Endodermal cell (in vitro differentiated cells): Measurements from ENCODE around the gene ANKRD37. TPM values are rescaled to one million over a fixed set of nuclear protein-coding genes. Genes with fewer than 3 reads are reported as not detected.
"Not testable (repeated sequence)": the region's sequence is repeated elsewhere in the genome, so short reads cannot be mapped to it uniquely, and the experiment has no call there.

Source experiments
- DNase-seq: peaks from one replicate; pipeline ENCODE4 v3.0.0-alpha.2; 2017
- H3K27ac ChIP-seq: 2 replicates; pipeline ENCODE4 v1.5.1; 2013; ENCODE audit warnings: mild to moderate bottlenecking, low read depth, low read length, moderate library complexity
- H3K27me3 ChIP-seq: 2 replicates; pipeline ENCODE4 v1.6.1; 2013; ENCODE audit warnings: mild to moderate bottlenecking, low read length, moderate library complexity; ENCODE audit not compliant: insufficient read depth, control insufficient read depth, poor library complexity, severe bottlenecking
- H3K36me3 ChIP-seq: 2 replicates; pipeline ENCODE4 v1.7.0; 2013; ENCODE audit warnings: mild to moderate bottlenecking, low read length, moderate library complexity; ENCODE audit not compliant: control insufficient read depth, insufficient read depth
- H3K4me1 ChIP-seq: one replicate; pipeline ENCODE4 v1.7.0; 2013; ENCODE audit warnings: low read length; ENCODE audit not compliant: control insufficient read depth, insufficient read depth
- H3K4me3 ChIP-seq: 2 replicates; pipeline ENCODE4 v1.5.1; 2013; ENCODE audit warnings: mild to moderate bottlenecking, low read length, moderate library complexity
- H3K9ac ChIP-seq: 2 replicates; pipeline ENCODE4 v1.6.1; 2013; ENCODE audit warnings: mild to moderate bottlenecking, low read length, moderate library complexity; ENCODE audit not compliant: poor library complexity, severe bottlenecking; ENCODE audit errors: extremely low read depth
- H3K9me3 ChIP-seq: 2 replicates; pipeline ENCODE4 v1.6.1; 2013; ENCODE audit warnings: mild to moderate bottlenecking, low read length, moderate library complexity; ENCODE audit not compliant: control insufficient read depth
- H3K27ac Mint-ChIP-seq: 2 replicates; pipeline ENCODE4 v1.8.0; 2020; ENCODE audit warnings: mixed read lengths
- H3K27me3 Mint-ChIP-seq: 2 replicates; pipeline ENCODE4 v1.8.0; 2021; ENCODE audit warnings: mild to moderate bottlenecking, mixed read lengths; ENCODE audit not compliant: insufficient read depth
- H3K36me3 Mint-ChIP-seq: 2 replicates; pipeline ENCODE4 v1.8.0; 2020; ENCODE audit warnings: low read depth, mixed read lengths
- H3K4me1 Mint-ChIP-seq: 2 replicates; pipeline ENCODE4 v1.8.0; 2020; ENCODE audit warnings: mixed read lengths
- H3K4me3 Mint-ChIP-seq: 2 replicates; pipeline ENCODE4 v1.8.0; 2020; ENCODE audit warnings: mild to moderate bottlenecking, moderate library complexity, mixed read lengths
- H3K9me3 Mint-ChIP-seq: 2 replicates; pipeline ENCODE4 v1.8.0; 2020; ENCODE audit warnings: mild to moderate bottlenecking, mixed read lengths
- CTCF ChIP-seq: fragments of 200-600 bp; sonication (generic); conservative IDR thresholded peaks from 2 replicates; pipeline ENCODE4 v1.5.0; 2021; ENCODE audit warnings: antibody characterized with exemption, mild to moderate bottlenecking
- WGBS, 2 experiments: methylation state at CpG; one replicate each; pipeline versions ENCODE4 v1.1.5 to v1.1.7; 2013; ENCODE audit warnings: missing lambda C conversion rate in 2 of 2, mixed read lengths in 1 of 2; ENCODE audit not compliant: insufficient coverage in 1 of 2, insufficient read length in 1 of 2; 5-methylcytosine and 5-hydroxymethylcytosine counted together
- total RNA-seq, 2 donors: library from RNA; stranded (reverse); fragmentation: NEBNext Ultra II Directional in 1 of 2; extraction: Animal tissue kit (Norgen Biotek cat#: 25700) in 1 of 2; gene quantifications; 2 replicates in 1 of 2; 3 replicates in 1 of 2; pipeline ENCODE4 v1.2.1, GENCODE V29; 2021

The ANKRD37 gene
- total RNA-seq, 2 donors from 2014 or later: 0.95 to 1.3 TPM

- no peaks in the 10 kb centered on the region for H3K27me3 Mint-ChIP-seq
- 97 to 100% methylated on average over 6 to 8 of the region's 8 CpGs for WGBS, 2 experiments
- H3K27ac Mint-ChIP-seq: no peak overlapping the region
- Histone ChIP-seq H3K27ac (no peak overlapping the region), H3K9ac (no peak overlapping the region), H3K36me3 (peaks cover 47% of the 10 kb centered on the region), H3K4me1 (no peaks in the 10 kb centered on the region), H3K27me3 (no peaks in the 10 kb centered on the region), H3K9me3 (no peaks in the 10 kb centered on the region), H3K4me3 (no peak overlapping the region)
- H3K4me1 Mint-ChIP-seq: no peaks in the 10 kb centered on the region
- no peaks in the 10 kb centered on the region for H3K9me3 Mint-ChIP-seq
- no peak for TF ChIP-seq CTCF
- peaks cover 38% of the 10 kb centered on the region for H3K36me3 Mint-ChIP-seq
- no peak for DNase-seq
- no peak overlapping the region for H3K4me3 Mint-ChIP-seq
Observed at GRCh38 chr4:185359767-185360446, 36.7 kb upstream of the ANKRD37 start.

GRCh38 chr4:185361872-185362271 lies 34.8 kb upstream of the ANKRD37 start:
- Histone ChIP-seq H3K9me3 (no peaks in the 10 kb centered on the region), H3K27me3 (no peaks in the 10 kb centered on the region), H3K27ac (no peak overlapping the region), H3K9ac (no peak overlapping the region), H3K4me1 (no peaks in the 10 kb centered on the region), H3K4me3 (no peak overlapping the region), H3K36me3 (peaks cover 39% of the 10 kb centered on the region)
- DNase-seq: no peak
- Mint-ChIP-seq H3K4me1 (no peaks in the 10 kb centered on the region), H3K36me3 (peaks cover 41% of the 10 kb centered on the region), H3K4me3 (no peak overlapping the region), H3K9me3 (no peaks in the 10 kb centered on the region), H3K27ac (no peak overlapping the region), H3K27me3 (no peaks in the 10 kb centered on the region)
- WGBS, 2 experiments: 93 to 100% methylated on average over 3 of the region's 3 CpGs
- no peak for TF ChIP-seq CTCF

GRCh38 chr4:185362570-185362969 lies 34.1 kb upstream of the ANKRD37 start:
- WGBS, 2 experiments: 93 to 100% methylated on average over 1 to 6 of the region's 6 CpGs
- H3K9ac ChIP-seq, H3K27ac ChIP-seq, H3K27me3 Mint-ChIP-seq, H3K4me3 ChIP-seq, H3K9me3 Mint-ChIP-seq, DNase-seq, H3K27ac Mint-ChIP-seq, H3K4me3 Mint-ChIP-seq, H3K4me1 Mint-ChIP-seq, H3K27me3 ChIP-seq, H3K9me3 ChIP-seq, H3K4me1 ChIP-seq: not testable (repeated sequence)
- peaks cover 39% of the 10 kb centered on the region for H3K36me3 Mint-ChIP-seq
- H3K36me3 ChIP-seq: peaks cover 35% of the 10 kb centered on the region

GRCh38 chr4:185363251-185363650 lies 33.4 kb upstream of the ANKRD37 start:
- no peak overlapping the region for H3K4me3 ChIP-seq
- peaks cover 41% of the 10 kb centered on the region for H3K36me3 Mint-ChIP-seq
- H3K9ac ChIP-seq: no peak overlapping the region
- 88 to 100% methylated on average over 1 of the region's 3 CpGs for WGBS, 2 experiments
- no peak overlapping the region for H3K4me3 Mint-ChIP-seq
- no peak for TF ChIP-seq CTCF
- H3K9me3 ChIP-seq: no peaks in the 10 kb centered on the region
- H3K27me3 Mint-ChIP-seq: no peaks in the 10 kb centered on the region
- H3K36me3 ChIP-seq: peaks cover 31% of the 10 kb centered on the region
- H3K27me3 ChIP-seq: no peaks in the 10 kb centered on the region
- H3K4me1 ChIP-seq: no peaks in the 10 kb centered on the region
- no peaks in the 10 kb centered on the region for H3K9me3 Mint-ChIP-seq
- no peak for DNase-seq
- no peak overlapping the region for H3K27ac Mint-ChIP-seq
- no peak overlapping the region for H3K27ac ChIP-seq
- no peaks in the 10 kb centered on the region for H3K4me1 Mint-ChIP-seq
